Suprapubic skin (tissue), 3 donors: ENCODE data around the gene PRKCE.

ENCODE experiments used
- POLR2A ChIP-seq, 2 donors: fragments of 450-650 bp; IDR thresholded peaks; one replicate each; pipeline ENCODE4 v1.6.1; 2017; ENCODE audit warnings: antibody characterized with exemption in 2 of 2, mild to moderate bottlenecking in 2 of 2, moderate library complexity in 2 of 2
- TF ChIP-seq, protein P1 (sequence below), 2 donors: fragments of 200-600 bp in 1 of 2; fragments of 450-650 bp in 1 of 2; sonication (generic) in 1 of 2; IDR thresholded peaks; one replicate each; pipeline ENCODE4 v1.5.1; 2016 to 2019; ENCODE audit warnings: antibody characterized with exemption in 2 of 2, mild to moderate bottlenecking in 1 of 2, moderate library complexity in 1 of 2

DNA sequence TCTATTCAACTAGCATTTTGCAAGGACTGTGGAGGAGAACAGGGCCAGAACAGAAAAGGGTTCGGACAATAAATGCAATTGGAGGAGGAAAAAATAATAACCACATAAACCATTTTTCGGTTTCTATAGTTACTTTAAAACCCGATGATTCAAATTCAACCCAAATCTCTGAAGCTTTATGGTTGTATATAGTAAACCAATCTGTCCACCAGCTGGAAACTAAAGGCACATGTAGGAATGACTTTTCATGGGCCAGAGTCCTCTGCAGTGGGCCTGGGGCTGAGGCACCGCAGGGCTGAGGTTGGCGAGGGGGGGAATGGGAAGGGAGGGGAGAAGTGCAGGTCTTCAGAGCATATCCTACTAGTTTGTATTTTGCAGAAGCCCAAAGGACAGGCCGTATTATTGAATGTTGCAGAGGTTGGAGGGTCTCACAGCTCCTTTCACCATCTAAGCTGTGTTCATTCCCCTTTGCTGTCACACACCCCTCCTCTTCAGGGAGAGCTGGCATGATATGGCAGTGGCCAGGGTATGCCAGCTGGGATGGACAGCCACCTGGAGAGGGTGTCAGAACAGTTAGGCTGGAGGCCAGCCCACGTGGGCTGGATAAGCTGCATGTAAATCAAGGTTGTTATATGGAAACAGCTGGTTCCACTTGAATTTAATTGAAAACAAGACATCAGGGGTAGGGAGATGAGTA, 267.1 kb downstream of the PRKCE start:
- TF ChIP-seq, protein P1, sequence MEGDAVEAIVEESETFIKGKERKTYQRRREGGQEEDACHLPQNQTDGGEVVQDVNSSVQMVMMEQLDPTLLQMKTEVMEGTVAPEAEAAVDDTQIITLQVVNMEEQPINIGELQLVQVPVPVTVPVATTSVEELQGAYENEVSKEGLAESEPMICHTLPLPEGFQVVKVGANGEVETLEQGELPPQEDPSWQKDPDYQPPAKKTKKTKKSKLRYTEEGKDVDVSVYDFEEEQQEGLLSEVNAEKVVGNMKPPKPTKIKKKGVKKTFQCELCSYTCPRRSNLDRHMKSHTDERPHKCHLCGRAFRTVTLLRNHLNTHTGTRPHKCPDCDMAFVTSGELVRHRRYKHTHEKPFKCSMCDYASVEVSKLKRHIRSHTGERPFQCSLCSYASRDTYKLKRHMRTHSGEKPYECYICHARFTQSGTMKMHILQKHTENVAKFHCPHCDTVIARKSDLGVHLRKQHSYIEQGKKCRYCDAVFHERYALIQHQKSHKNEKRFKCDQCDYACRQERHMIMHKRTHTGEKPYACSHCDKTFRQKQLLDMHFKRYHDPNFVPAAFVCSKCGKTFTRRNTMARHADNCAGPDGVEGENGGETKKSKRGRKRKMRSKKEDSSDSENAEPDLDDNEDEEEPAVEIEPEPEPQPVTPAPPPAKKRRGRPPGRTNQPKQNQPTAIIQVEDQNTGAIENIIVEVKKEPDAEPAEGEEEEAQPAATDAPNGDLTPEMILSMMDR (IDR thresholded peaks at IDR 0.05), result no peak
- no peak for TF ChIP-seq POLR2A (IDR thresholded peaks at IDR 0.05)
